Endodermal cell (in vitro differentiated cells): ENCODE measurements around the gene BAIAP3. TPM values are rescaled to one million over a fixed set of nuclear protein-coding genes. Genes with fewer than 3 reads are reported as not detected.

Experiments
- DNase-seq: peaks from one replicate; pipeline ENCODE4 v3.0.0-alpha.2; 2017
- H3K27ac ChIP-seq: 2 replicates; pipeline ENCODE4 v1.5.1; 2013; ENCODE audit warnings: mild to moderate bottlenecking, low read depth, low read length, moderate library complexity
- H3K27me3 ChIP-seq: 2 replicates; pipeline ENCODE4 v1.6.1; 2013; ENCODE audit warnings: mild to moderate bottlenecking, low read length, moderate library complexity; ENCODE audit not compliant: insufficient read depth, control insufficient read depth, poor library complexity, severe bottlenecking
- H3K36me3 ChIP-seq: 2 replicates; pipeline ENCODE4 v1.7.0; 2013; ENCODE audit warnings: mild to moderate bottlenecking, low read length, moderate library complexity; ENCODE audit not compliant: control insufficient read depth, insufficient read depth
- H3K4me1 ChIP-seq: one replicate; pipeline ENCODE4 v1.7.0; 2013; ENCODE audit warnings: low read length; ENCODE audit not compliant: control insufficient read depth, insufficient read depth
- H3K4me3 ChIP-seq: 2 replicates; pipeline ENCODE4 v1.5.1; 2013; ENCODE audit warnings: mild to moderate bottlenecking, low read length, moderate library complexity
- H3K9ac ChIP-seq: 2 replicates; pipeline ENCODE4 v1.6.1; 2013; ENCODE audit warnings: mild to moderate bottlenecking, low read length, moderate library complexity; ENCODE audit not compliant: poor library complexity, severe bottlenecking; ENCODE audit errors: extremely low read depth
- H3K9me3 ChIP-seq: 2 replicates; pipeline ENCODE4 v1.6.1; 2013; ENCODE audit warnings: mild to moderate bottlenecking, low read length, moderate library complexity; ENCODE audit not compliant: control insufficient read depth
- H3K27ac Mint-ChIP-seq: 2 replicates; pipeline ENCODE4 v1.8.0; 2020; ENCODE audit warnings: mixed read lengths
- H3K27me3 Mint-ChIP-seq: 2 replicates; pipeline ENCODE4 v1.8.0; 2021; ENCODE audit warnings: mild to moderate bottlenecking, mixed read lengths; ENCODE audit not compliant: insufficient read depth
- H3K36me3 Mint-ChIP-seq: 2 replicates; pipeline ENCODE4 v1.8.0; 2020; ENCODE audit warnings: low read depth, mixed read lengths
- H3K4me1 Mint-ChIP-seq: 2 replicates; pipeline ENCODE4 v1.8.0; 2020; ENCODE audit warnings: mixed read lengths
- H3K4me3 Mint-ChIP-seq: 2 replicates; pipeline ENCODE4 v1.8.0; 2020; ENCODE audit warnings: mild to moderate bottlenecking, moderate library complexity, mixed read lengths
- H3K9me3 Mint-ChIP-seq: 2 replicates; pipeline ENCODE4 v1.8.0; 2020; ENCODE audit warnings: mild to moderate bottlenecking, mixed read lengths
- WGBS, 2 experiments: methylation state at CpG; one replicate each; pipeline versions ENCODE4 v1.1.5 to v1.1.7; 2013; ENCODE audit warnings: missing lambda C conversion rate in 2 of 2, mixed read lengths in 1 of 2; ENCODE audit not compliant: insufficient coverage in 1 of 2, insufficient read length in 1 of 2; 5-methylcytosine and 5-hydroxymethylcytosine counted together
- total RNA-seq, 2 donors: library from RNA; stranded (reverse); fragmentation: NEBNext Ultra II Directional in 1 of 2; extraction: Animal tissue kit (Norgen Biotek cat#: 25700) in 1 of 2; gene quantifications; 2 replicates in 1 of 2; 3 replicates in 1 of 2; pipeline ENCODE4 v1.2.1, GENCODE V29; 2021
- TF ChIP-seq, protein P1 (sequence below): fragments of 200-600 bp; sonication (generic); conservative IDR thresholded peaks from 2 replicates; pipeline ENCODE4 v1.5.0; 2021; ENCODE audit warnings: antibody characterized with exemption, mild to moderate bottlenecking

BAIAP3 gene
- total RNA-seq, 2 donors from 2014 or later, result 25.0 to 43.5 TPM

DNA sequence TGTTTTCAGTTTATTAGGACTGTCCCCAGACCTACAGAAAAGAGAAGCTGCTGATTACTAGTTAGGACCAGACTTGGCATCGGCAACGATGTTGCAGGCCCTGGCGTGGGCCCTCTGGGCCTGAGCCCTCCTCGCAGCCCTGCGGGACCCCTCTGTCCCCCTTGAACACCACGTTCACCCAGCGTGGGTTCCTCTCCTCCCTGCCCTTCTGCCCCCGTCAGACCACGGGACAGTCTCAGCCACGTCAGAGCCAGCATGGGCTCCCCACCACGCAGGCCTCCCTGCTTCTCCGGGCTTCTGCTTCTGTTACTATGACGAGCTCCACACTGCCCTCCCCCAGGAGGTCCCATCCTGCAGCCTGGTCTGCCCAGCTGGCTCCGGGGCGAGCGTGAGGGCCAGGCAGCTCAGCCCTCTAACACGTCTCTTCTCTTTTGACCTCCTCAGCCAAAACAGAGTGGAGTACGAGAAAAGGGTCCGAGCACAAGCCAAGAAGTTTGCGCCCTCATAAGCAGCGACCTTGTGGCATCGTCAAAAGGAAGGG, 9.1 kb upstream of the BAIAP3 start:
- 92 to 94% methylated on average over 15 to 22 of the region's 22 CpGs for WGBS, 2 experiments
- H3K4me1 ChIP-seq, result no peaks in the 10 kb centered on the region
- no peak overlapping the region for H3K9ac ChIP-seq
- Mint-ChIP-seq H3K36me3 (peaks cover 42% of the 10 kb centered on the region), H3K9me3 (no peaks in the 10 kb centered on the region), H3K27me3 (no peaks in the 10 kb centered on the region), H3K27ac (peak overlapping the region; percentile 81), H3K4me3 (no peak overlapping the region), H3K4me1 (no peaks in the 10 kb centered on the region)
- no peaks in the 10 kb centered on the region for H3K27me3 ChIP-seq
- peaks cover 41% of the 10 kb centered on the region for H3K36me3 ChIP-seq
- H3K27ac ChIP-seq, result no peak overlapping the region
- DNase-seq, result no peak
- H3K4me3 ChIP-seq, result no peak overlapping the region
- H3K9me3 ChIP-seq, result no peaks in the 10 kb centered on the region
- TF ChIP-seq, protein P1, sequence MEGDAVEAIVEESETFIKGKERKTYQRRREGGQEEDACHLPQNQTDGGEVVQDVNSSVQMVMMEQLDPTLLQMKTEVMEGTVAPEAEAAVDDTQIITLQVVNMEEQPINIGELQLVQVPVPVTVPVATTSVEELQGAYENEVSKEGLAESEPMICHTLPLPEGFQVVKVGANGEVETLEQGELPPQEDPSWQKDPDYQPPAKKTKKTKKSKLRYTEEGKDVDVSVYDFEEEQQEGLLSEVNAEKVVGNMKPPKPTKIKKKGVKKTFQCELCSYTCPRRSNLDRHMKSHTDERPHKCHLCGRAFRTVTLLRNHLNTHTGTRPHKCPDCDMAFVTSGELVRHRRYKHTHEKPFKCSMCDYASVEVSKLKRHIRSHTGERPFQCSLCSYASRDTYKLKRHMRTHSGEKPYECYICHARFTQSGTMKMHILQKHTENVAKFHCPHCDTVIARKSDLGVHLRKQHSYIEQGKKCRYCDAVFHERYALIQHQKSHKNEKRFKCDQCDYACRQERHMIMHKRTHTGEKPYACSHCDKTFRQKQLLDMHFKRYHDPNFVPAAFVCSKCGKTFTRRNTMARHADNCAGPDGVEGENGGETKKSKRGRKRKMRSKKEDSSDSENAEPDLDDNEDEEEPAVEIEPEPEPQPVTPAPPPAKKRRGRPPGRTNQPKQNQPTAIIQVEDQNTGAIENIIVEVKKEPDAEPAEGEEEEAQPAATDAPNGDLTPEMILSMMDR, result no peak

DNA sequence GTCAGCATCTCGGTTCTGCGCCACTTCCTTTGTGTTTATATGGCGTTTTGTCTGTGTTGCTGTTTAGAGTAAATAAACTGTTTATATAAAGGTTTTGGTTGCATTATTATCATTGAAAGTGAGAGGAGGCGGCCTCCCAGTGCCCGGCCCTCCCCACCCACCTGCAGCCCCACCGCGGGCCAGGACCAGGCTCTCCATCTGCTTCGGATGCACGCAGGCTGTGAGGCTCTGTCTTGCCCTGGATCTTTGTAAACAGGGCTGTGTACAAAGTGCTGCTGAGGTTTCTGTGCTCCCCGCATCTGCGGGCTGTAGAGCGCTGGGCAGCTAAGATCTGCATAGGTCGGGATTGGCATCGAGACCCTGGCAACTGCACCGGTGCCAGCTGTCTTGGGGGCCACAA, 8.2 kb upstream of the BAIAP3 start:
- H3K27me3 ChIP-seq, result no peaks in the 10 kb centered on the region
- no peak overlapping the region for H3K4me3 Mint-ChIP-seq
- no peak overlapping the region for H3K4me3 ChIP-seq
- 93 to 94% methylated on average over 10 to 15 of the region's 15 CpGs for WGBS, 2 experiments
- TF ChIP-seq, protein P1, result no peak
- H3K9ac ChIP-seq, result no peak overlapping the region
- no peaks in the 10 kb centered on the region for H3K4me1 ChIP-seq
- H3K9me3 Mint-ChIP-seq, result no peaks in the 10 kb centered on the region
- H3K27ac ChIP-seq, result no peak overlapping the region
- H3K27me3 Mint-ChIP-seq, result no peaks in the 10 kb centered on the region
- peaks cover 32% of the 10 kb centered on the region for H3K36me3 ChIP-seq
- DNase-seq, result no peak
- peaks cover 32% of the 10 kb centered on the region for H3K36me3 Mint-ChIP-seq
- H3K4me1 Mint-ChIP-seq, result no peaks in the 10 kb centered on the region
- H3K9me3 ChIP-seq, result no peaks in the 10 kb centered on the region
- no peak overlapping the region for H3K27ac Mint-ChIP-seq

DNA sequence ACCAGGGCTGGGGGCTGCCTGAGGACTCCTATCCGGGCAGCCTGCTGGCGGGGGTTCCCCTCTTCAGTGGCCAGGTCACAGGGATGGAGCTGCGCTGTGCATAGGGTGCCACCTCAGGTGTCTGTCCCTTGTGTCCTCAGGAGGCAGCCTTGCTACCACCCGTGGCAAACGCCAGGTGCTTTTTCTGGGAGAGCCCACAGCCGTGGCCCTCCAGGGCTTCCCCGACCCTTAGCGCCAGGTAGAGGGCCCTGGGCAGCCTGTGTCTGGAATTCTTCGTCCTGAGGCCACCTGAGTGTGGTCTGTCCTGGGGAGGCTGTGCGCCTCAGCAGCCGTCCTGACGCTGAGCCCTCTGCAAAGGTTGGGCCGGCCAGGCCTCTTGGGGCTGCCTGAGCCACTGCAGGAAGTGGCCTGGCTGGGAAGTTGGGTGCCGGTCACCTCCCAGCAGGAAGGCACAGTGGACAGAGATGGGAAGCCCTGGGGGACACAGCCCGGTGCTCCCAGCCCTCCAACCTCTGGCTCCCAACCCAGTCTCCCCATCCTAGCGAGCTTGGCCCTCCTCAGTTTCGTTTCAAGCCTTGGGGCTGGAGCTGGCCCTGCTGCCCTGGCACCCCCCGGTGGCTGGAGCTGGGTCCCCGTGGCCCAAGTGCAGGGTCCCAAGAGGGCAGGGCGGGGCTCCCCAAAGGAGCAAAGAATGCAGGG, 7.6 kb upstream of the BAIAP3 start:
- Histone ChIP-seq H3K4me1 (no peaks in the 10 kb centered on the region), H3K9me3 (no peaks in the 10 kb centered on the region), H3K9ac (no peak overlapping the region), H3K27ac (no peak overlapping the region), H3K4me3 (no peak overlapping the region), H3K27me3 (no peaks in the 10 kb centered on the region), H3K36me3 (peaks cover 26% of the 10 kb centered on the region)
- WGBS, 2 experiments, result 90% methylated on average over 17 to 20 of the region's 20 CpGs
- no peaks in the 10 kb centered on the region for H3K27me3 Mint-ChIP-seq
- H3K4me3 Mint-ChIP-seq, result no peak overlapping the region
- DNase-seq, result no peak
- no peak overlapping the region for H3K27ac Mint-ChIP-seq
- no peaks in the 10 kb centered on the region for H3K4me1 Mint-ChIP-seq
- TF ChIP-seq, protein P1, result no peak
- peaks cover 2% of the 10 kb centered on the region for H3K9me3 Mint-ChIP-seq
- peaks cover 31% of the 10 kb centered on the region for H3K36me3 Mint-ChIP-seq
